ENCODE measurements around the gene GPR141.

Gene GPR141

GRCh38 chr7:37735196-37735595 is 51.6 kb downstream of the GPR141 start:
- TF ChIP-seq SUZ12 (IDR thresholded peaks at IDR 0.05; ENCODE audit: extremely low read depth, insufficient read depth, insufficient read length) (no peak), ZNF274 (IDR thresholded peaks at IDR 0.05; ENCODE audit: low read depth, low read length) (no peak), YY1 (IDR thresholded peaks at IDR 0.05; ENCODE audit: insufficient read depth, insufficient read length) (no peak)
- Histone ChIP-seq H3K9ac (ENCODE audit: insufficient read length, low read depth) (no peak overlapping the region), H3K4me1 (ENCODE audit: insufficient read depth, insufficient read length) (no peaks in the 10 kb centered on the region), H3K4me3 (ENCODE audit: insufficient read length, low read depth) (no peak overlapping the region), H3K36me3 (ENCODE audit: insufficient read depth, insufficient read length, low read length) (no peaks in the 10 kb centered on the region), H3K9me3 (ENCODE audit: insufficient read depth, low read length) (no peaks in the 10 kb centered on the region), H3K27me3 (ENCODE audit: insufficient read depth, insufficient read length) (no peaks in the 10 kb centered on the region)
- DNase-seq (ENCODE audit: low read depth, low spot score), result no peak

- H3K4me3 ChIP-seq (ENCODE audit: insufficient read length, low read depth), result no peak overlapping the region
- H3K4me1 ChIP-seq (ENCODE audit: insufficient read depth, insufficient read length), result no peaks in the 10 kb centered on the region
- no peaks in the 10 kb centered on the region for H3K27me3 ChIP-seq (ENCODE audit: insufficient read depth, insufficient read length)
- H3K9ac ChIP-seq (ENCODE audit: insufficient read length, low read depth), result no peak overlapping the region
- no peaks in the 10 kb centered on the region for H3K36me3 ChIP-seq (ENCODE audit: insufficient read depth, insufficient read length, low read length)
- DNase-seq (ENCODE audit: low read depth, low spot score), result no peak
- H3K9me3 ChIP-seq (ENCODE audit: insufficient read depth, low read length), result no peaks in the 10 kb centered on the region
- TF ChIP-seq SUZ12 (IDR thresholded peaks at IDR 0.05; ENCODE audit: extremely low read depth, insufficient read depth, insufficient read length), result no peak
- no peak for TF ChIP-seq ZNF274 (IDR thresholded peaks at IDR 0.05; ENCODE audit: low read depth, low read length)
- TF ChIP-seq YY1 (IDR thresholded peaks at IDR 0.05; ENCODE audit: insufficient read depth, insufficient read length), result no peak
Observed at GRCh38 chr7:37738321-37738720, 54.8 kb downstream of the GPR141 start.

- Histone ChIP-seq H3K9me3 (ENCODE audit: insufficient read depth, low read length) (no peaks in the 10 kb centered on the region), H3K4me3 (ENCODE audit: insufficient read length, low read depth) (no peak overlapping the region), H3K9ac (ENCODE audit: insufficient read length, low read depth) (no peak overlapping the region), H3K4me1 (ENCODE audit: insufficient read depth, insufficient read length) (no peaks in the 10 kb centered on the region), H3K27me3 (ENCODE audit: insufficient read depth, insufficient read length) (no peaks in the 10 kb centered on the region), H3K36me3 (ENCODE audit: insufficient read depth, insufficient read length, low read length) (no peaks in the 10 kb centered on the region)
- no peak for TF ChIP-seq SUZ12 (IDR thresholded peaks at IDR 0.05; ENCODE audit: extremely low read depth, insufficient read depth, insufficient read length)
- TF ChIP-seq YY1 (IDR thresholded peaks at IDR 0.05; ENCODE audit: insufficient read depth, insufficient read length), result no peak
- TF ChIP-seq ZNF274 (IDR thresholded peaks at IDR 0.05; ENCODE audit: low read depth, low read length), result no peak
- DNase-seq (ENCODE audit: low read depth, low spot score), result no peak
Observed at GRCh38 chr7:37740398-37740797, 56.8 kb downstream of the GPR141 start.

- no peak overlapping the region for H3K9ac ChIP-seq (ENCODE audit: insufficient read length, low read depth)
- no peaks in the 10 kb centered on the region for H3K36me3 ChIP-seq (ENCODE audit: insufficient read depth, insufficient read length, low read length)
- no peak overlapping the region for H3K4me3 ChIP-seq (ENCODE audit: insufficient read length, low read depth)
- no peaks in the 10 kb centered on the region for H3K9me3 ChIP-seq (ENCODE audit: insufficient read depth, low read length)
- no peak for DNase-seq (ENCODE audit: low read depth, low spot score)
- no peaks in the 10 kb centered on the region for H3K4me1 ChIP-seq (ENCODE audit: insufficient read depth, insufficient read length)
- TF ChIP-seq YY1 (IDR thresholded peaks at IDR 0.05; ENCODE audit: insufficient read depth, insufficient read length), result no peak
- no peak for TF ChIP-seq ZNF274 (IDR thresholded peaks at IDR 0.05; ENCODE audit: low read depth, low read length)
- TF ChIP-seq SUZ12 (IDR thresholded peaks at IDR 0.05; ENCODE audit: extremely low read depth, insufficient read depth, insufficient read length), result no peak
- no peaks in the 10 kb centered on the region for H3K27me3 ChIP-seq (ENCODE audit: insufficient read depth, insufficient read length)
Observed at GRCh38 chr7:37741776-37742175, 58.2 kb downstream of the GPR141 start.

GRCh38 chr7:37751096-37751495 is 67.5 kb downstream of the GPR141 start:
- DNase-seq (ENCODE audit: low read depth, low spot score), result no peak
- H3K4me1 ChIP-seq (ENCODE audit: insufficient read depth, insufficient read length), result no peaks in the 10 kb centered on the region
- TF ChIP-seq YY1 (IDR thresholded peaks at IDR 0.05; ENCODE audit: insufficient read depth, insufficient read length) (no peak), ZNF274 (IDR thresholded peaks at IDR 0.05; ENCODE audit: low read depth, low read length) (no peak), SUZ12 (IDR thresholded peaks at IDR 0.05; ENCODE audit: extremely low read depth, insufficient read depth, insufficient read length) (no peak)
- H3K36me3 ChIP-seq (ENCODE audit: insufficient read depth, insufficient read length, low read length), result no peaks in the 10 kb centered on the region
- H3K27me3 ChIP-seq (ENCODE audit: insufficient read depth, insufficient read length), result no peaks in the 10 kb centered on the region
- H3K9ac ChIP-seq (ENCODE audit: insufficient read length, low read depth), result no peak overlapping the region
- no peaks in the 10 kb centered on the region for H3K9me3 ChIP-seq (ENCODE audit: insufficient read depth, low read length)
- no peak overlapping the region for H3K4me3 ChIP-seq (ENCODE audit: insufficient read length, low read depth)

- no peak for TF ChIP-seq ZNF274 (IDR thresholded peaks at IDR 0.05; ENCODE audit: low read depth, low read length)
- TF ChIP-seq SUZ12 (IDR thresholded peaks at IDR 0.05; ENCODE audit: extremely low read depth, insufficient read depth, insufficient read length), result no peak
- no peak for TF ChIP-seq YY1 (IDR thresholded peaks at IDR 0.05; ENCODE audit: insufficient read depth, insufficient read length)
- DNase-seq (ENCODE audit: low read depth, low spot score), result no peak
- no peak overlapping the region for H3K9ac ChIP-seq (ENCODE audit: insufficient read length, low read depth)
- no peaks in the 10 kb centered on the region for H3K27me3 ChIP-seq (ENCODE audit: insufficient read depth, insufficient read length)
- H3K4me3 ChIP-seq (ENCODE audit: insufficient read length, low read depth), result no peak overlapping the region
- H3K9me3 ChIP-seq (ENCODE audit: insufficient read depth, low read length), result no peaks in the 10 kb centered on the region
- no peaks in the 10 kb centered on the region for H3K4me1 ChIP-seq (ENCODE audit: insufficient read depth, insufficient read length)
- no peaks in the 10 kb centered on the region for H3K36me3 ChIP-seq (ENCODE audit: insufficient read depth, insufficient read length, low read length)
Observed at GRCh38 chr7:37753398-37754050, 70.0 kb downstream of the GPR141 start.

GRCh38 chr7:37756797-37757551 is 73.4 kb downstream of the GPR141 start:
- H3K9ac ChIP-seq (ENCODE audit: insufficient read length, low read depth), result no peak overlapping the region
- no peaks in the 10 kb centered on the region for H3K9me3 ChIP-seq (ENCODE audit: insufficient read depth, low read length)
- no peak for DNase-seq (ENCODE audit: low read depth, low spot score)
- no peaks in the 10 kb centered on the region for H3K4me1 ChIP-seq (ENCODE audit: insufficient read depth, insufficient read length)
- H3K36me3 ChIP-seq (ENCODE audit: insufficient read depth, insufficient read length, low read length), result no peaks in the 10 kb centered on the region
- no peaks in the 10 kb centered on the region for H3K27me3 ChIP-seq (ENCODE audit: insufficient read depth, insufficient read length)
- no peak overlapping the region for H3K4me3 ChIP-seq (ENCODE audit: insufficient read length, low read depth)
- no peak for TF ChIP-seq ZNF274 (IDR thresholded peaks at IDR 0.05; ENCODE audit: low read depth, low read length)
- no peak for TF ChIP-seq YY1 (IDR thresholded peaks at IDR 0.05; ENCODE audit: insufficient read depth, insufficient read length)
- TF ChIP-seq SUZ12 (IDR thresholded peaks at IDR 0.05; ENCODE audit: extremely low read depth, insufficient read depth, insufficient read length), result no peak

Measured in NT2/D1 (cell line).